ENCODE results near the gene HLA-DMA.

The HLA-DMA gene

GRCh38 chr6:32974541-32975308 is 21.8 kb upstream of the HLA-DMA start:
- no peak for DNase-seq (ENCODE audit: low spot score)

- DNase-seq (ENCODE audit: low spot score): peak; percentile 30
These were observed 21.1 kb upstream of the HLA-DMA start for GRCh38 chr6:32974016-32974333.

GRCh38 chr6:32973144-32974015 is 20.5 kb upstream of the HLA-DMA start:
- DNase-seq (ENCODE audit: low spot score): peak; percentile 65

DNA sequence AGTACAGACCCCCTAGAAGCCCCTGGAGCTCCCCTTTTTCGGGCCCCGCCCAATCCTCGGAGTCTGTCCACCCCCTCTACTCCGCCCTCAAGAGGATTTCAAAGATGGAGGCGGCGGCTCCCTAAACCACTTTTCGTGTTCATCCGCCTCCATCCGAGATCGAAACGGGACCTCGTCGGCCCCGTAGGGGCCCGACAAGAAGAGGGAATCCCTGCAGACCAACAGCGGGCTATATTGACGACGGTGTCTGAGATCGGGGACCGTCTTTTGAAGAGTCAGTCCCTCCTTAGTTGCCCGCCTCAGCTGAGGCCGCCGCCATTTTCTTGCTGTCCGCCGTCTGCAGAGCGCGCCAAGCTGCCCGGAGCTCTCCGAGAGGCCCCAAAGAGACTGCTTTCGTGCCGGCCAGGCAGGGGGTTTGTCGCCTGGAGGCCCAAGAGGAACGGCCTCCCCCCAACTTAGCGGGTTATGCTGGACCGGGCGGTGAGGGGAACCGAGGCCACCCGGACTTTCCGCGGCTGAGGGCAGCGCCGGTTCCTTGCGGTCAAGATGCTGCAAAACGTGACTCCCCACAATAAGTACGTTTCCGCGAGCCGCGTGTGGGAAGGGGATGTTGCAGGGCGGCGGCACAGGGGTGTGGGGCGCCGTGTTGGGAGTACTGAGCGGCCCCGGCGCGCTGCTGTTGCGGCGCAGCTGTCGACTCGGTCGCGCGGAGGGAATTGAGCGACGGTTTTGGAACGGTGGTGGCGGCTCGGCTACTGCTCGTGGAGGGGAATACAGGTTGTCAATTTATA is 19.7 kb upstream of the HLA-DMA start:
- no peak for DNase-seq (ENCODE audit: low spot score)

- peak; percentile 100 for DNase-seq (ENCODE audit: low spot score)
These were observed 18.9 kb upstream of the HLA-DMA start for GRCh38 chr6:32971581-32972352.

GRCh38 chr6:32971242-32971580 is 18.3 kb upstream of the HLA-DMA start:
- DNase-seq (ENCODE audit: low spot score): no peak

DNA sequence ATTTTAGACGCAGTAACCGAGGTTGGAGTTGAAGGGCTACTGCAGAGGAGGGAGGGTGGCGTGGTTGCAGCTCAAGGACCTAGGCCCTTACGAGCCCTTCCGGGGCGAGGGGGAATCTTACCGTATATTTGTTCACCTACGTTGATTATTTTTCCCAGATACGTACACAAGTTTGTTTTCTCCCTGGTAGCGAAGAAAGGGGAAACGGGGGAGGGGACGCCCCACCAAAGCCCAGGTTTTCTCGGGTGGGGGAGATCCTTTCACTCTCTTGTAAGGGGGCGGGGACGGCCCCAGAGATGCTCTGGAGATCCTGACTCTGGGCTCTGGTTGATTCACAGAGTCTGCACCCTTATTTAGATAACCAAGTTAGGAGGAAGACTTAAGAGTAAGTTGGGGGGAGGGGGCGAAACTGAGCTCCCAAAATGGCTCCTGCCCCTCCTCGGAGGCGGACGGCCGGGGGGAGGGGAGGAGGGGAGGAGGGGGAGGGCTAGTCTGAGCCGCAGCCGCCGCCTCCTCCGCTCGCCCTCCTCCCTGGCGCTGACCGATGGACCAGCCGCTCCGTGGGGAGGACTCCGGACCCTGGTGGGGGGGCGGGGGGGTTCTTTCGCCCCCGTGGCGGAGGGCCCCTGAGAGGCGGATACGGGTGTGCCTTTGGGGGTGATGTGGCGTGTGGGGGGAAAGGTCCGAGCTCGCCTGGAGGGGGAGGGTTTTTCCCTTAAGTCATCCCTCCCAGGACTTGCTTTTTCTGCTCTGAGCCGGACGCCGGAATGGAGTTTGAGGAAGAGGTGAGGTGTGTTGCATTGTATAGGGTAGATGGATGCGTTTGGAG is 17.7 kb upstream of the HLA-DMA start:
- DNase-seq (ENCODE audit: low spot score): peak; percentile 73

DNA sequence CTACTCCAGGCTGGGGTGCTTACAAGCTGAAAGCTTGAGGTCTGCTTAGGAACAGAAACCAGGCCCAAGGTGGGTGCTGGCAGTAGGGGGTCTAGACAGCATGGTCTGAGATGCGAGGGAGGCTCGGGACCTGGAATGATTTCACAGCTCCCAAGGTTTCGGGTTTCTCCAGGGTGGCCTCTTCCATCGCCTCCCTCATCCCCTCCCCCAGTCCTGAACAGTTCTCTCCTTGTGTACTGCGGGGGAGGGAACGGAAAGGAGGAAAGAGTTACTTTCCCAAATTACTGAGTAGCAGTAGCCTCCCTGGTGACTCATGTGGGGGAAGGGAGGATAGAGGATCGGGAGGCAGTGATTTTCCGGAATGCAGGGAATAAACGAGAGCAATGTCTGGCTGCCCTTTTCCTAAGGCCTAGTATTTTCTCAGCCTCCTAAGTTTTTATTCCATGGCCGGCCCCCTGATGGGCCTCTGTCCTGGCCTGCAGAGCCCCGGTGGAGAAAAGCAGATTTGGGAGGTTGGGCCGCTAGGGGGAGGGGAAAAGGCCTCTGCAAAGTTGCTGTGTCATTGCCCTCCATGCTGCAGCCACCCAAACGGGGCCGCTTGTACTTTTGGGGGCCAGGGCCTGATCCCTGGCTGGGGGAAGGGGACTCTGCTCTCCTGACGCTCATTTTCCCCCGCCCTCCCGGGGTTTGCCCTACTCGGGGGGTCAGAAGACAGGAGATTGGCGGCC is 17.0 kb upstream of the HLA-DMA start:
- peak; percentile 89 for DNase-seq (ENCODE audit: low spot score)

- DNase-seq (ENCODE audit: low spot score): peak; percentile 66
These were observed 16.2 kb upstream of the HLA-DMA start for GRCh38 chr6:32968867-32969684.

DNA sequence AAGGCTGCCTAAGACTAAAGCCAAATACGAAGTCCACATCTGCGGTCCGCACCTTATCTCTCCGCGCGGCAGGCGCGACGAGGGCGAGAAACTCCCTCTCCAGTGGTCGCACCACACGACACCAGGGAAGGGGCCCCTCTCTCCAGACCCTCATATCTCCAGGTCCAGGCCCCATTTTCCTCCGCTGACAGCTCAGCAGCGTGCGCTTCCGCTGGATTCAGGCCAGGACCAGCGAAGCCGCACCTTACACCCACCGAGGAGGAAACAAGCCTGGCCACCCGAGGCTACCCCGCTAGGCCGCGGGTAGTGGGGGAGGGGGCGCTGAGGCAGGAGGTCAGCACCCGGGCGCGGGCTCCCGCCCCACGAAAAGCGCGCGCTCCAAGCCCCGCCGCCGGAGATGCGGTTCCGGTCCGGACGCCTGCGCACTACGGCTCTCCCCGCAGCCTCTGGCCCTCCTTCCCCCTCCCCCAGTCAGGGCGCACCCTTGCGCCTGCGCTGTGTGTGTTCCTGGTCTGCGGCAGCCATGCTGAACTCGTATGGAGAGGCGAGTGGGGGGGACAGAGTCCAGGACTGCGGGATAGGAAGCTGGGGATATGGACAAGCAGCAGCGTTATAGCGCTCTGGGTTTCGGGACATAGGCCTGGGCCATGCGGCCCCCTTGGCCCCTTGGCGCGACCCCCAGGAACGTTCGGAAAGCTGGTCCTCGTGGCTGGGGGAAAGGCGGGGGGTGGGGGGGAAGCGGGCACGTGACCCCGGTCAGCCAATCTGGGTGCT is 15.4 kb upstream of the HLA-DMA start, which contains the start of gene BRD2:
Gene BRD2 (plus strand): TSS at position 502 of the 774 bp plus-strand sequence. CDS start 4,305 bp downstream, outside the sequence.
- DNase-seq (ENCODE audit: low spot score): peak; percentile 97

- DNase-seq (ENCODE audit: low spot score): peak; percentile 50
These were observed 14.5 kb upstream of the HLA-DMA start for GRCh38 chr6:32967151-32968091.

DNA sequence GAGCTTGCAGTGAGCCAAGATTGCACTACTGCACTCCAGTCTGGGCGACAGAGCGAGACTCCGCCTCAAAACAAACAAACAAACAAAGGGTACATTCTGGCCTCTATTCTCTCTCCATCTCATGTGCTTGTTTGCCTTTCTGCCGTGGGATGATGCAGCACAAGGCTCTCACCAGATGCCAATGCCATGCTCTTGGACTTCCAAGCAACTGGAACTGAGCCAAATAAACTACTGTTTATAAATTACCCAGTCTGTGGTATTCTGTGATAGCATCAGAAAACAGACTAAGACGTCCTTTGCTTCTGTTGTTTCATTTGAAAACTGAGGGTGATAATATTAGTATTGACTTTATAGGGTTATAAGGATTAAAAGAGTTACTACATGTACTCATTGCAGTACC is 11.9 kb upstream of the HLA-DMA start:
- DNase-seq (ENCODE audit: low spot score): no peak

- no peak for DNase-seq (ENCODE audit: low spot score)
These were observed 11.0 kb upstream of the HLA-DMA start for GRCh38 chr6:32963866-32964265.

DNA sequence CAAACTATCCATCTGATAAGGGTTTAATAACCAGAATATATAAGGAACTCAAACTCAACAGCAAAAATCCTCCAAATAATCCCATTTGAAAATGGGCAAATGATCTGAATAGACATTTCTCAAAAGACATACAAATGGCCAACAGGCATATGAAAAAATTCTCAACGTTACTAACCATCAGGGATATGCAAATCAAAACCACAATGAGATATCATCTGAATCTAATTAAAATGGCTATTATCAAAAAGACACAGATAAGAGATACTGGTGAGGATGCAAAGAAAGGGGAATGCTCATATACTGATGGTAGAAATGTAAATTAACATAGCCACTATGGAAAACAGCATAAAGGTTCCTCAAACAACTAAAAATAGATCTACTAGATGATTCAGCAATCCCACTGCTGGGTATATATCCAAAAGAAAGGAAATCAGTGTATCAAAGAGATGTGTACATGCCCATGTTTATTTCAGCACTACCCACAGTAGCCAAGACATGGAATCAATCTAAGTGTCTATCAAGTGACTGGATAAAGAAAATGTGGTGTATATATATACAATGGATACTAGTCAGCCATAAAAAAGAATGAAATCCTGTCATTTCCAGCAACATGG is 9.4 kb upstream of the HLA-DMA start:
- no peak for DNase-seq (ENCODE audit: low spot score)

GRCh38 chr6:32960563-32960962 is 7.7 kb upstream of the HLA-DMA start:
- no peak for DNase-seq (ENCODE audit: low spot score)

- DNase-seq (ENCODE audit: low spot score): no peak
These were observed 3.3 kb upstream of the HLA-DMA start for GRCh38 chr6:32956176-32956575.

All from hematopoietic multipotent progenitor cell treated with erythropoietin and hydrocortisone succinate and interleukin-3 and kit ligand, for 15 days (in vitro differentiated cells).